ENCODE data around the gene OSM.

DNA sequence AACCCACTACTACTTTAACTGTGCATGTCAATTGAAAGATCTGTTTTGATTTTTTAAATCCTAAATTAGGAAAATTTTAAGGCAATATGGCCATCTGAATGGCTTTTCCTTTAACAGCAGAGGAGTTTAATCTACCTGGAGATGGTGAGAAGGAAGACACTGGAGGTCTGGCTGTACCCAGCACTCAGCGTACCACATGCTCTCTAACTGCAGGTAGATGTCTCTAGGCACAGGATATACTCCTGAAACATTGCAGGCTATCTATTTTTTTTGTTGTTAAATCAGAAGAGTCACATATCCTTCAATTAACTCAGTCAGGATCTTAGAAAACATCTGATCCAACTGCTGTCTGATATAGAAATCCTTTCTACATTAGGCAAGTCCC lies 40.0 kb upstream of the OSM start:
- no peak for TF ChIP-seq FOXA1 (IDR thresholded peaks at IDR 0.05)
- TF ChIP-seq GABPA (IDR thresholded peaks at IDR 0.05 in 1 of 2, conservative IDR thresholded peaks at IDR 0.05 in 1 of 2) = no peak
- TF ChIP-seq, protein P1, sequence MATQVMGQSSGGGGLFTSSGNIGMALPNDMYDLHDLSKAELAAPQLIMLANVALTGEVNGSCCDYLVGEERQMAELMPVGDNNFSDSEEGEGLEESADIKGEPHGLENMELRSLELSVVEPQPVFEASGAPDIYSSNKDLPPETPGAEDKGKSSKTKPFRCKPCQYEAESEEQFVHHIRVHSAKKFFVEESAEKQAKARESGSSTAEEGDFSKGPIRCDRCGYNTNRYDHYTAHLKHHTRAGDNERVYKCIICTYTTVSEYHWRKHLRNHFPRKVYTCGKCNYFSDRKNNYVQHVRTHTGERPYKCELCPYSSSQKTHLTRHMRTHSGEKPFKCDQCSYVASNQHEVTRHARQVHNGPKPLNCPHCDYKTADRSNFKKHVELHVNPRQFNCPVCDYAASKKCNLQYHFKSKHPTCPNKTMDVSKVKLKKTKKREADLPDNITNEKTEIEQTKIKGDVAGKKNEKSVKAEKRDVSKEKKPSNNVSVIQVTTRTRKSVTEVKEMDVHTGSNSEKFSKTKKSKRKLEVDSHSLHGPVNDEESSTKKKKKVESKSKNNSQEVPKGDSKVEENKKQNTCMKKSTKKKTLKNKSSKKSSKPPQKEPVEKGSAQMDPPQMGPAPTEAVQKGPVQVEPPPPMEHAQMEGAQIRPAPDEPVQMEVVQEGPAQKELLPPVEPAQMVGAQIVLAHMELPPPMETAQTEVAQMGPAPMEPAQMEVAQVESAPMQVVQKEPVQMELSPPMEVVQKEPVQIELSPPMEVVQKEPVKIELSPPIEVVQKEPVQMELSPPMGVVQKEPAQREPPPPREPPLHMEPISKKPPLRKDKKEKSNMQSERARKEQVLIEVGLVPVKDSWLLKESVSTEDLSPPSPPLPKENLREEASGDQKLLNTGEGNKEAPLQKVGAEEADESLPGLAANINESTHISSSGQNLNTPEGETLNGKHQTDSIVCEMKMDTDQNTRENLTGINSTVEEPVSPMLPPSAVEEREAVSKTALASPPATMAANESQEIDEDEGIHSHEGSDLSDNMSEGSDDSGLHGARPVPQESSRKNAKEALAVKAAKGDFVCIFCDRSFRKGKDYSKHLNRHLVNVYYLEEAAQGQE (IDR thresholded peaks at IDR 0.05) = no peak
- no peak for TF ChIP-seq JUND (IDR thresholded peaks at IDR 0.05)
- TF ChIP-seq, protein P2, sequence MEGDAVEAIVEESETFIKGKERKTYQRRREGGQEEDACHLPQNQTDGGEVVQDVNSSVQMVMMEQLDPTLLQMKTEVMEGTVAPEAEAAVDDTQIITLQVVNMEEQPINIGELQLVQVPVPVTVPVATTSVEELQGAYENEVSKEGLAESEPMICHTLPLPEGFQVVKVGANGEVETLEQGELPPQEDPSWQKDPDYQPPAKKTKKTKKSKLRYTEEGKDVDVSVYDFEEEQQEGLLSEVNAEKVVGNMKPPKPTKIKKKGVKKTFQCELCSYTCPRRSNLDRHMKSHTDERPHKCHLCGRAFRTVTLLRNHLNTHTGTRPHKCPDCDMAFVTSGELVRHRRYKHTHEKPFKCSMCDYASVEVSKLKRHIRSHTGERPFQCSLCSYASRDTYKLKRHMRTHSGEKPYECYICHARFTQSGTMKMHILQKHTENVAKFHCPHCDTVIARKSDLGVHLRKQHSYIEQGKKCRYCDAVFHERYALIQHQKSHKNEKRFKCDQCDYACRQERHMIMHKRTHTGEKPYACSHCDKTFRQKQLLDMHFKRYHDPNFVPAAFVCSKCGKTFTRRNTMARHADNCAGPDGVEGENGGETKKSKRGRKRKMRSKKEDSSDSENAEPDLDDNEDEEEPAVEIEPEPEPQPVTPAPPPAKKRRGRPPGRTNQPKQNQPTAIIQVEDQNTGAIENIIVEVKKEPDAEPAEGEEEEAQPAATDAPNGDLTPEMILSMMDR (IDR thresholded peaks at IDR 0.05; ENCODE audit: low read depth, low read length, missing input control) = no peak
- TF ChIP-seq, protein P3, sequence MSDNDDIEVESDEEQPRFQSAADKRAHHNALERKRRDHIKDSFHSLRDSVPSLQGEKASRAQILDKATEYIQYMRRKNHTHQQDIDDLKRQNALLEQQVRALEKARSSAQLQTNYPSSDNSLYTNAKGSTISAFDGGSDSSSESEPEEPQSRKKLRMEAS (IDR thresholded peaks at IDR 0.05) = no peak
- no peak for TF ChIP-seq RAD21 (IDR thresholded peaks at IDR 0.05)
- TF ChIP-seq SP1 (IDR thresholded peaks at IDR 0.05) = no peak
- no peak for TF ChIP-seq HNF4G (IDR thresholded peaks at IDR 0.05)
- TF ChIP-seq, protein P4, sequence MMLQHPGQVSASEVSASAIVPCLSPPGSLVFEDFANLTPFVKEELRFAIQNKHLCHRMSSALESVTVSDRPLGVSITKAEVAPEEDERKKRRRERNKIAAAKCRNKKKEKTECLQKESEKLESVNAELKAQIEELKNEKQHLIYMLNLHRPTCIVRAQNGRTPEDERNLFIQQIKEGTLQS (IDR thresholded peaks at IDR 0.05) = no peak
- TF ChIP-seq YY1 (IDR thresholded peaks at IDR 0.05) = no peak
- TF ChIP-seq, protein P5, sequence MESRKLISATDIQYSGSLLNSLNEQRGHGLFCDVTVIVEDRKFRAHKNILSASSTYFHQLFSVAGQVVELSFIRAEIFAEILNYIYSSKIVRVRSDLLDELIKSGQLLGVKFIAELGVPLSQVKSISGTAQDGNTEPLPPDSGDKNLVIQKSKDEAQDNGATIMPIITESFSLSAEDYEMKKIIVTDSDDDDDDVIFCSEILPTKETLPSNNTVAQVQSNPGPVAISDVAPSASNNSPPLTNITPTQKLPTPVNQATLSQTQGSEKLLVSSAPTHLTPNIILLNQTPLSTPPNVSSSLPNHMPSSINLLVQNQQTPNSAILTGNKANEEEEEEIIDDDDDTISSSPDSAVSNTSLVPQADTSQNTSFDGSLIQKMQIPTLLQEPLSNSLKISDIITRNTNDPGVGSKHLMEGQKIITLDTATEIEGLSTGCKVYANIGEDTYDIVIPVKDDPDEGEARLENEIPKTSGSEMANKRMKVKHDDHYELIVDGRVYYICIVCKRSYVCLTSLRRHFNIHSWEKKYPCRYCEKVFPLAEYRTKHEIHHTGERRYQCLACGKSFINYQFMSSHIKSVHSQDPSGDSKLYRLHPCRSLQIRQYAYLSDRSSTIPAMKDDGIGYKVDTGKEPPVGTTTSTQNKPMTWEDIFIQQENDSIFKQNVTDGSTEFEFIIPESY (IDR thresholded peaks at IDR 0.05) = no peak
- no peak for TF ChIP-seq FOXA2 (IDR thresholded peaks at IDR 0.05)

Data from liver (tissue), 3 donors.